Measurements from ENCODE around the gene MUC5B. TPM values are rescaled to one million over a fixed set of nuclear protein-coding genes. Genes with fewer than 3 reads are reported as not detected.

Gene MUC5B
- total RNA-seq, 1 experiment from 2014 or later: 24.3 TPM

- ChIA-PET POLR2A (ENCODE audit: unreplicated experiment) (no interaction called here), CTCF (no interaction called here)
- Histone ChIP-seq H3K79me2 (ENCODE audit: low read length) (no peaks in the 10 kb centered on the region), H3K4me1 (ENCODE audit: insufficient read depth, low read length) (no peaks in the 10 kb centered on the region), H4K20me1 (ENCODE audit: low read length) (no peaks in the 10 kb centered on the region), H3K9me2 (replicated peaks; ENCODE audit: low read length) (no peaks in the 10 kb centered on the region), H3F3A (ENCODE audit: low read length, unreplicated experiment) (no peaks in the 10 kb centered on the region), H3K4me3 (ENCODE audit: low read length) (no peak overlapping the region), H3K27ac (ENCODE audit: low read length) (no peak overlapping the region), H3K36me3 (ENCODE audit: low read depth, low read length) (no peaks in the 10 kb centered on the region), H3K27me3 (ENCODE audit: low read length) (no peaks in the 10 kb centered on the region), H2AFZ (ENCODE audit: low read length) (no peak overlapping the region), H3K9ac (ENCODE audit: low read length) (no peak overlapping the region), H3K9me3 (ENCODE audit: low read length) (no peaks in the 10 kb centered on the region), H3K4me2 (ENCODE audit: low read length) (no peak overlapping the region)
- intact Hi-C loops (cut with micrococcal nuclease): no loop called here
- BruUV-seq (replicated peaks): no TSS peak
- TF ChIP-seq EZH2 (IDR thresholded peaks at IDR 0.05; ENCODE audit: low read length, unreplicated experiment) (no peak), EZH2phosphoT487 (IDR thresholded peaks at IDR 0.05; ENCODE audit: borderline replicate concordance, low read length) (no peak), CTCF (conservative IDR thresholded peaks at IDR 0.05; ENCODE audit: low read depth, low read length) (no peak)
- no peak for ATAC-seq
- DNase-seq: no peak
Measured at GRCh38 chr11:1275021-1275420, 52.2 kb downstream of the MUC5B start.

GRCh38 chr11:1276041-1276790 lies 53.4 kb downstream of the MUC5B start:
- ChIA-PET POLR2A (ENCODE audit: unreplicated experiment) (no interaction called here), CTCF (no interaction called here)
- H3K27ac ChIP-seq (ENCODE audit: low read length): no peak overlapping the region
- ATAC-seq (no peak), DNase-seq (no peak)
- no peak for TF ChIP-seq CTCF (conservative IDR thresholded peaks at IDR 0.05; ENCODE audit: low read depth, low read length)
- TF ChIP-seq EZH2 (IDR thresholded peaks at IDR 0.05; ENCODE audit: low read length, unreplicated experiment): no peak
- no peak for TF ChIP-seq EZH2phosphoT487 (IDR thresholded peaks at IDR 0.05; ENCODE audit: borderline replicate concordance, low read length)
- H3K9me2 ChIP-seq (replicated peaks; ENCODE audit: low read length): no peaks in the 10 kb centered on the region
- no peaks in the 10 kb centered on the region for H3K9me3 ChIP-seq (ENCODE audit: low read length)
- no peaks in the 10 kb centered on the region for H3K4me1 ChIP-seq (ENCODE audit: insufficient read depth, low read length)
- H3K4me3 ChIP-seq (ENCODE audit: low read length): no peak overlapping the region
- H2AFZ ChIP-seq (ENCODE audit: low read length): no peak overlapping the region
- no peak overlapping the region for H3K4me2 ChIP-seq (ENCODE audit: low read length)
- H3K9ac ChIP-seq (ENCODE audit: low read length): no peak overlapping the region
- intact Hi-C loops (cut with micrococcal nuclease): no loop called here
- no peaks in the 10 kb centered on the region for H3K36me3 ChIP-seq (ENCODE audit: low read depth, low read length)
- no peaks in the 10 kb centered on the region for H3K79me2 ChIP-seq (ENCODE audit: low read length)
- no peaks in the 10 kb centered on the region for H3K27me3 ChIP-seq (ENCODE audit: low read length)
- no TSS peak for BruUV-seq (replicated peaks)
- no peaks in the 10 kb centered on the region for H3F3A ChIP-seq (ENCODE audit: low read length, unreplicated experiment)
- no peaks in the 10 kb centered on the region for H4K20me1 ChIP-seq (ENCODE audit: low read length)

GRCh38 chr11:1276866-1277615 lies 54.2 kb downstream of the MUC5B start:
- Histone ChIP-seq H3F3A (ENCODE audit: low read length, unreplicated experiment) (no peaks in the 10 kb centered on the region), H4K20me1 (ENCODE audit: low read length) (no peaks in the 10 kb centered on the region), H2AFZ (ENCODE audit: low read length) (no peak overlapping the region), H3K9ac (ENCODE audit: low read length) (no peak overlapping the region), H3K79me2 (ENCODE audit: low read length) (no peaks in the 10 kb centered on the region), H3K4me3 (ENCODE audit: low read length) (no peak overlapping the region), H3K9me3 (ENCODE audit: low read length) (no peaks in the 10 kb centered on the region), H3K36me3 (ENCODE audit: low read depth, low read length) (no peaks in the 10 kb centered on the region), H3K9me2 (replicated peaks; ENCODE audit: low read length) (no peaks in the 10 kb centered on the region), H3K27ac (ENCODE audit: low read length) (no peak overlapping the region), H3K4me2 (ENCODE audit: low read length) (no peak overlapping the region), H3K4me1 (ENCODE audit: insufficient read depth, low read length) (no peaks in the 10 kb centered on the region), H3K27me3 (ENCODE audit: low read length) (no peaks in the 10 kb centered on the region)
- ChIA-PET CTCF (no interaction called here), POLR2A (ENCODE audit: unreplicated experiment) (no interaction called here)
- DNase-seq (no peak), ATAC-seq (no peak)
- TF ChIP-seq EZH2 (IDR thresholded peaks at IDR 0.05; ENCODE audit: low read length, unreplicated experiment): no peak
- TF ChIP-seq CTCF (conservative IDR thresholded peaks at IDR 0.05; ENCODE audit: low read depth, low read length): no peak
- TF ChIP-seq EZH2phosphoT487 (IDR thresholded peaks at IDR 0.05; ENCODE audit: borderline replicate concordance, low read length): no peak
- intact Hi-C loops (cut with micrococcal nuclease): no loop called here
- no TSS peak for BruUV-seq (replicated peaks)

Data from PC-3 (cell line).